Right kidney (tissue), 1 donor: ENCODE results near the gene TBC1D5.

Source experiments
- DNase-seq: peaks from one replicate; pipeline ENCODE4 v3.0.0-alpha.2; 2016

Gene TBC1D5

DNA sequence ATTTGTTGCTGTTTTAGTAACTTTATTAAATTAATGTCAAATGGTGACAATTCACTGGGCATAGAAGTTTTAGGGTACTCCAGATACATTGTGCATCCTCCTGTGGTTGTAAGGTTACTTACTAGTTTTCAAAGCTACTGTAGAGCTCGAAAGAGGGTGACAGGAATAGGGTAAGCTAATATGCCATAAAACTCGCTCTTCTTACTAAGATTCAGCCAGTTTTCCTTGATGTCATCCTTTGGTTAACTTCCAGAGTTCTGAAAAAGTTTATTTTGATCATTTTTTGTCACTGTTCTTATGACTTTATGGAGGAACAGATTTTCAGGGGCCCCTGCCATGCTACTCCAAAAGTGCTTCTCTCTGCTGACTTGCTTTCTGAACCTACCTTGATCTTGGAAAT, 522.8 kb downstream of the TBC1D5 start:
- DNase-seq, result no peak

- no peak for DNase-seq
Observed at GRCh38 chr3:17218587-17218986, 523.8 kb downstream of the TBC1D5 start.

DNA sequence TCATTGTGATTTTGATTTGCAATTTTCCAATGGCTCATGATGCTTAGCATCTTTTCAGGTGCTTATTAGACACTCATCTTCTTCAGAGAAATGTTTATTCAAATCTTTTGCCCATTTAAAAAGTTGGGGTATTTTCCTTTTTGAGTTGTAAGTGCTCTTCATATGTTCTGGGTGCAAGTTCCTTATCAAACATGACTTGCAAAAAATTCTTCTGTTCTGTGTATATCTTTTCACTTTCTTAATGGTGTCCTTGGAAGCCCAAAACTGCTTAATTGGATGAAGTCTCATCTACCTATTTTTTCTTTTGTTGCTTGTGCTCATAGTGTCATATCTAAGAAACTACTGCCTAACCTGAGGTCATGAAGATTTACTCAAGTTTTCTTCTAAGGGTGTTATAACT, 524.8 kb downstream of the TBC1D5 start:
- DNase-seq, result no peak

DNA sequence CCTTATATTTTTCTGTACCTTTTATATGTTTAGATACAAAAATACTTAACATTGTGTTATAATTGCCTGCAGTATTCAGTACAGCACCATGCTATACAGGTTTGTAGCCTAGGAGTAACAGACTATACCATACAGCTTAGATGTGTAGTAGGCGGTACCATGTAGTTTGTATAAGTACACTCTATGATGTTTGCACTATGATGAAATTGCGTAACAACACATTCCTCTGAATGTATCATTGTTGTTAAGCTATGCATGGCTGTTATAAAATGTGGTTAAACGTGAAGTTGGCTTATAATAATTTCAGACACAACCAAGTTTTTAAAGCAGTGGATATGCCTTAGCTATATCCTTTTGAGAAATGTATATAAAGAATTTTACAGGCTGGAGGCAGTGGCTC, 529.3 kb downstream of the TBC1D5 start:
- no peak for DNase-seq

- DNase-seq, result no peak
Observed at GRCh38 chr3:17207979-17208378, 534.5 kb downstream of the TBC1D5 start.

- DNase-seq, result no peak
Observed at GRCh38 chr3:17207019-17207418, 535.4 kb downstream of the TBC1D5 start.

DNA sequence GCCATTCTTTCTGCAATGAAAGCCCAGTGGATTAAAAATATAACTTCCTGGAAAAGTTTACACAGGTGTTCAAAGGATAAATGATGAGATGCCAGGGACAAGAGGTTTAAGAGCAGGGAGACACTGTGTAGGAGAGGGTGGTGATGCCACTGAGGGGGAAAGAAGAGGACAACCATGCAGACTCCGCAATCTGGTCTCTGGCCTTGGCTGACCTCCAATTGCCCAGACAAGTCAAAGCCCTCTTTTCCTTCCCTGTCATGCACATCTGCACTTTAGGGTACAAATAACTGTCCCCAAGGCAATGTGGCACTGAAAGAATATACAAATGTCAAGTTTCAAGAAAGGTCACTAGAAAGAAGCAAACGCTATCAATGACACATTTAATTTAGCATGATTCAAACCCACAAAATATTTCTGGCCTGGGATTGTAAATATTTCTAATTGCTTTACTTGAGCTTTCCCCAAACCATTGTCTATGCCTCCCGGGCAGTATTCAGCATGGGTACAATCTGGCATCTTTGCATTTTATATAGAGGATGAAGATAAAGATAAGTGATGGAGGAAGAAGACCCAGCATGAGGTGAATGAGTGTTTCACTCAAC, 538.3 kb downstream of the TBC1D5 start:
- DNase-seq, result no peak

DNA sequence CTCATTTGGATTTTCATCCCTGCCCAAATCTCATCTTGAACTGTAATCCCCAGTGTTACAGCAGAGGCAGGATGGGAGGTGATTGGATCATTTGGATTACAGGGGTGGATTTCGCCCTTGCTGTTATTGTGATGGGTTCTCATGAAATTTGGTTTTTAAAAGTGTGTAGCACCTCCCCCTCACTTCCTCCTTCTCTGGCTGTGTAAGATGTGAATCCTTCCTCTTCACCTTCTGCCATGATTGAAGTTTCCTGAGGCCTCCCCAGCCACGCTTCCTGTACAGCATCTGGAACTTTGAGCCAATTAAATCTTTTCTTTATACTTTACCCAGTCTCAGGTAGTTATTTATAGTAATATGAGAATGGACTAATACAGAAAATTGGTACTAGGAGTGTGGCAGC, 540.9 kb downstream of the TBC1D5 start:
- no peak for DNase-seq

DNA sequence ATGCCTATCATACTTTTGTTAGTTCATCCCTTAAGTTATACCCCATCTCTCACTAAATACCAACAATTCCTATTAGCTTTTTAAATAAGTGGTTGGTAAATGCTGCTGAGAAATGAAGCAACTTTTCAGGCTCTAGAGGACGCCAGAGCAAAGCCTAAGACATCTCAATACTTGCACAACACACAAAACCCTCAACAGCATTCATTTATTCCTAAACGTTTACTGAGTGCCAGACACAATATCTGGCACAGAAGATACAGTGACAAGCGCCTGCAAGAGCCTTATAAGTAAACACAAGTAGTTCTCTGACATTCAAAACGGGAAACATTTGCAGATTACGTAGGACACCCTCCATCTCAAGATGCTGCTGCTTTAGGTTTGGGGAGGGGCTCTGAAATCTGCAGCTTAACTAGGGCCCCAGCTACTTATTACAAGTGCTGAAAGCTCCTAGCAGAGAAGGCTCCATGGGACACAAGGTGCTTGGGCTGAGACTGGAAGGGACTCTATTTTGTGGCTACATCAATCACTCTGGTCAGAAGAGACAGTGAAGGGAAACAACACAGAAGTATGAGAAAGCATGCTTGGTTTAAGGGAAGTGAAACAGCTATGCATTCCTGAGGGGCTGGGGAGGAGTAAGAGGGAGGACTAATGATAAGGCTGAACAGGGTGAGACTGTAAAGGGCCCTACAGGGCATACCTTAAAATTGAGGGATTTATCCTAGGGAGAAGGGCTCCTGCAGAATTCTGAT, 546.4 kb downstream of the TBC1D5 start:
- no peak for DNase-seq

DNA sequence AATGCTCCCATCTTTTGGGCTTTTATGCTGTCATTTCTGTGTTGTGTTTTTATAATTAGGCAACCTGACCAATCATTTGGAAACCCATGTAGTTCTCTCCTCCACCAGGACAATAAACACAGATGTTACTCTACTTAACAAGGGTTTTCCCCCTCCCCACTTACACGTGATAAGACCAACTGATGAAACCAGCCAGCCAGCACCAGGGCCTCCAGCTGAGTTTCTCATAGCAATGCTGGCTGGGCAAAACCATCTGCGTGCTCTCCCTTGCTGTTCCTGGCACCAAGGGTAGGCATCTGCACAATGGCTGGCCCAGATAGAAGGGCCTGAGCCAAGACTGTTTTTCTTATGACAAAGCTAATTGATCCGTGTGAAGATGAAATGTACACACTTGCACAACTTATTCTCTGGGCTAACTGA, 547.2 kb downstream of the TBC1D5 start:
- no peak for DNase-seq

- DNase-seq, result no peak
Observed at GRCh38 chr3:17194116-17194515, 548.3 kb downstream of the TBC1D5 start.

GRCh38 chr3:17192995-17193394, 549.4 kb downstream of the TBC1D5 start:
- DNase-seq, result no peak

- DNase-seq, result no peak
Observed at GRCh38 chr3:17190353-17191078, 551.9 kb downstream of the TBC1D5 start.

- no peak for DNase-seq
Observed at GRCh38 chr3:17188378-17188777, 554.1 kb downstream of the TBC1D5 start.

GRCh38 chr3:17187589-17188184, 554.7 kb downstream of the TBC1D5 start:
- no peak for DNase-seq

DNA sequence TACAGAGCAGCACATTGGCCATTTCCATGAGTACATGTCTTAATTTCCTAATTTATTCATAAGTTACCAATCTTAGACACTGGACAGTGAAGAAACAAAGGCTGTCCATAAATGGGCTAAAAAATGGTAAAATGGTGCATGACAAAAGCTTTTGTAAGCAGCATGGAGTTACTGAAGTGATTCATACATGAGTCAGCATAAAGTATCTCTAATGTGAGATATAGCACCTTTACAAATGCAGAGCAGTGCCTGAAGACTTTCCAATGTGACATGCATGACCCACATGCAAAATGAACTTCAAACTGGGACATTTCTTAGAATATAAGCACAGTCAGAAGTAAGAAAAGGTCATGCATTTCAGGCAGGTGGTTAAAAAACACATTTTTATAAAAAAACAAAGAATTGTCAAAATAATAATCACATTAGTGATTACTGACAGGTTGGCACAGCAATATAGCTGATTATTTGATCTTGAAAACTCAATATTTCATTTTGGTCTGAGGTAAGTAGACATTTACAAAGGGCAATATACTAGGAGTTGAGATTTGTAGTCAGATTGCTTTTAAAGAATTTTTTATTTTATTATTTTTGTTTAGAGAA, 558.4 kb downstream of the TBC1D5 start:
- no peak for DNase-seq

GRCh38 chr3:17182166-17182565, 560.3 kb downstream of the TBC1D5 start:
- no peak for DNase-seq

DNA sequence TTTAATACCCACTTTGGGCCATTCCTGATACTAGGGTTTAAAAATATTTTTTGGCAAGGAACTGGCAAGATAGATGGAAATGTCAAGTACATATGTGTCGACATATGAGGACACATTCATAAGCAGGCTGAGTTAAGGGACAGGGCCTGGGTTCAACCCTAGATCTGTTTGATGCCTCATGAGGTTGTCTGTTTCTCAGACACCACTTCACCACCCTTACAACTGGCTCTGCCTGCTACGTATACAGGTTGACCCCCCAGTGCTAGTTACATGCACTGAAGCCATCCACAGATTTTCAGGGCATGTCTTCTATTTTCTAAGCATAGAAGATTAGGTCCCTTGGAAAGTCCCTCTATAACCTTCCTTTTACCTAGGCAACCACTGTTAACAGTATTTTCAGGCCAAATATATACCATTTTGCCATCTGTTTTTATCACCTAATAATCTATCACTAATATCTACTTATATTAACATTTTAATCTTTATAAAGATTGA, 561.0 kb downstream of the TBC1D5 start:
- no peak for DNase-seq

- no peak for DNase-seq
Observed at GRCh38 chr3:17179381-17180205, 562.8 kb downstream of the TBC1D5 start.

DNA sequence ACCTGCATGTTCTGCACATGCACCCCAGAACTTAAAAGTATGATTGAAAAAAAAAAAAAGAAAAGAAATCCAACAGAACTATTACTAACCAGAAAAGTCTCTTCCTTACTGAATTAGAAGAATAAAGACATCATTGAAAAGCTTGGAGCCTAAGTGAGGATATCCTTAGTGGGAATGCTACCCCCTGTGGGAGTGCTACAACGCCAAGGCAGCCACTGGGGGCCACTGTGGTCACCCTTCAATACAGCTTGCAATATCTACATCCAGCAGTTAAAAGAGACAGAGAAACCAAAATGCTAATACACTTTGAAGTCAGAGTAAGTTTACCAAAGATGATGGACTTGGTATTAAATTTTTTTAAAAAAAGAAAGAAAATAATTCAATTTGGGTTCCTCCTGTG, 565.7 kb downstream of the TBC1D5 start:
- DNase-seq, result no peak

GRCh38 chr3:17175187-17175807, 567.1 kb downstream of the TBC1D5 start:
- DNase-seq, result no peak
